ENCODE results near the gene C1orf116.

C1orf116 gene

DNA sequence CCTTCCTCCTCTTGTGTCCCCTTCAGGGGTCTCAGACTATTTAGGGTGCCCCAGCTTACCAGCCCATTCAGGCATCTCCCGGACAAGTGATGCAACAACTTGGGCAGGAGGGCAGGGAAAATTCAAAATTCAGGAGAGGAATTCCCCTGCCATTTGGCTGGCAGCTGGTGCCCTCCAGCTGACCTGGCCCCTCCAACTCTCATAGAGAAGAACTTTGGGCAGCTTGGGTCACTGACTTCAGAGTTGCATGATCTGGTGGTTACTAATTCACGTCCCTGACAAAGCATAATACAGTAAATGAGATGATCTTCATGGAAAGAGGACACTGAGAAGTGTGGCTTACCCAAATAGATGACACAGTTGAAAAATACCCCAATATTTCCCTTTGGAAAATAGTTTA, 62.1 kb downstream of the C1orf116 start, which contains the start of gene FCAMR:
FCAMR (minus strand) TSS at position 15 of the 400 bp plus-strand sequence. CDS start 335 bp downstream, outside the sequence.
- TF ChIP-seq, protein P1, sequence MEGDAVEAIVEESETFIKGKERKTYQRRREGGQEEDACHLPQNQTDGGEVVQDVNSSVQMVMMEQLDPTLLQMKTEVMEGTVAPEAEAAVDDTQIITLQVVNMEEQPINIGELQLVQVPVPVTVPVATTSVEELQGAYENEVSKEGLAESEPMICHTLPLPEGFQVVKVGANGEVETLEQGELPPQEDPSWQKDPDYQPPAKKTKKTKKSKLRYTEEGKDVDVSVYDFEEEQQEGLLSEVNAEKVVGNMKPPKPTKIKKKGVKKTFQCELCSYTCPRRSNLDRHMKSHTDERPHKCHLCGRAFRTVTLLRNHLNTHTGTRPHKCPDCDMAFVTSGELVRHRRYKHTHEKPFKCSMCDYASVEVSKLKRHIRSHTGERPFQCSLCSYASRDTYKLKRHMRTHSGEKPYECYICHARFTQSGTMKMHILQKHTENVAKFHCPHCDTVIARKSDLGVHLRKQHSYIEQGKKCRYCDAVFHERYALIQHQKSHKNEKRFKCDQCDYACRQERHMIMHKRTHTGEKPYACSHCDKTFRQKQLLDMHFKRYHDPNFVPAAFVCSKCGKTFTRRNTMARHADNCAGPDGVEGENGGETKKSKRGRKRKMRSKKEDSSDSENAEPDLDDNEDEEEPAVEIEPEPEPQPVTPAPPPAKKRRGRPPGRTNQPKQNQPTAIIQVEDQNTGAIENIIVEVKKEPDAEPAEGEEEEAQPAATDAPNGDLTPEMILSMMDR (conservative IDR thresholded peaks at IDR 0.05; ENCODE audit: low read depth, low read length) = no peak
- no peak within 1 kb of the TSS for H3K4me3 ChIP-seq (ENCODE audit: low read length)
- no peak for DNase-seq (ENCODE audit: low read depth)

DNA sequence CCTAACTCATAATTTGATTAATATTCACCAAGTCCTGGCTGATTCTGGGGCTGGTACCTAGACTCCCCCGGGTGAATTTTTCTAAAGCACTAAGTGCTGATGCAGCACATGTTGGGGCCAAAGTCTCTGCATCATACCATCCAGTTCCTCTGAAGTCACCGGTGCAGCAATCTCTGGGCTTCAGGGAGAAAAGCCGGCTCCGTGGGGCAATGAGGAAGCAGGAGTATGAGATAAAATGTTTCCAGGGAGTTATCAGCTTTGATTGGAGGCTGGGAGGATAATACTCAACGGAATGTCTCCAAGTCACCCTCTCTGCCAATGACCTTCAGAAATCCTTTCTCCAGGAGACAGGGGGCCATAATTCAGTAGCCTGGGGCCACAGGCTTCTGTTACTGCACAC, 63.5 kb downstream of the C1orf116 start:
- TF ChIP-seq, protein P1 (conservative IDR thresholded peaks at IDR 0.05; ENCODE audit: low read depth, low read length) = no peak
- no peak overlapping the region for H3K4me3 ChIP-seq (ENCODE audit: low read length)
- DNase-seq (ENCODE audit: low read depth) = no peak

Data from retinal pigment epithelial cell (primary cell).